Karpas-422 (cell line): ENCODE measurements around the gene UVSSA. TPM values are rescaled to one million over a fixed set of nuclear protein-coding genes. Genes with fewer than 3 reads are reported as not detected.
A peak's percentile ranks its signal among the peaks of the same experiment; 100 is the strongest.

Experiments
- DNase-seq: peaks from one replicate; pipeline ENCODE4 v3.0.0-alpha.2; 2015
- H2AFZ ChIP-seq: fragments of 200-600 bp; sonication (generic); 2 replicates; pipeline ENCODE4 v1.6.1; 2014; ENCODE audit warnings: antibody characterized with exemption, low read length, mixed read lengths
- H3K27ac ChIP-seq: fragments of 200-600 bp; sonication (generic); 2 replicates; pipeline ENCODE4 v1.5.1; 2014; ENCODE audit warnings: mild to moderate bottlenecking, low read length, moderate library complexity
- H3K27me3 ChIP-seq: fragments of 200-600 bp; sonication (generic); 2 replicates; pipeline ENCODE4 v1.6.1; 2014; ENCODE audit warnings: low read length, mixed read lengths
- H3K36me3 ChIP-seq: fragments of 200-600 bp; sonication (generic); 2 replicates; pipeline ENCODE4 v1.6.1; 2014; ENCODE audit warnings: low read length, mixed read lengths; ENCODE audit not compliant: insufficient read depth
- H3K4me1 ChIP-seq: fragments of 200-600 bp; sonication (generic); 2 replicates; pipeline ENCODE4 v1.6.1; 2014; ENCODE audit warnings: mild to moderate bottlenecking, low read length, mixed read lengths
- H3K4me2 ChIP-seq: fragments of 200-600 bp; sonication (generic); 2 replicates; pipeline ENCODE4 v1.6.1; 2014; ENCODE audit warnings: low read length, low read depth, mild to moderate bottlenecking; ENCODE audit not compliant: poor library complexity, severe bottlenecking
- H3K4me3 ChIP-seq: fragments of 200-600 bp; sonication (generic); 2 replicates; pipeline ENCODE4 v1.5.1; 2014; ENCODE audit warnings: mild to moderate bottlenecking, antibody characterized with exemption, low read length, mixed read lengths
- H3K79me2 ChIP-seq: fragments of 200-600 bp; sonication (generic); 2 replicates; pipeline ENCODE4 v1.6.1; 2014; ENCODE audit warnings: mild to moderate bottlenecking, low read length, mixed read lengths
- H3K9ac ChIP-seq: fragments of 200-600 bp; sonication (generic); 2 replicates; pipeline ENCODE4 v1.6.0; 2014; ENCODE audit warnings: low read length
- H3K9me2 ChIP-seq: fragments of 200-600 bp; sonication (generic), shearing (Covaris generic); replicated peaks from 2 replicates; pipeline ENCODE4 v1.6.0; 2014; ENCODE audit warnings: mild to moderate bottlenecking, low read length, moderate library complexity; ENCODE audit not compliant: insufficient read depth
- H3K9me3 ChIP-seq: fragments of 300-700, 200-600 bp; sonication (generic); 2 replicates; pipeline ENCODE4 v1.6.1; 2014; ENCODE audit warnings: low read length, mixed read lengths
- H4K20me1 ChIP-seq: fragments of 200-600 bp; sonication (generic); 2 replicates; pipeline ENCODE4 v1.6.1; 2014; ENCODE audit warnings: mild to moderate bottlenecking, antibody characterized with exemption, low read length, low read depth; ENCODE audit not compliant: insufficient read depth
- total RNA-seq: library from RNA; depleted of rRNA; stranded (reverse); fragments of >200 nt; shearing (Covaris generic); gene quantifications from 2 replicates; pipeline ENCODE4 v1.2.3, GENCODE V29; 2014; ENCODE audit warnings: low replicate concordance; rRNA removed

The UVSSA gene, protein sequence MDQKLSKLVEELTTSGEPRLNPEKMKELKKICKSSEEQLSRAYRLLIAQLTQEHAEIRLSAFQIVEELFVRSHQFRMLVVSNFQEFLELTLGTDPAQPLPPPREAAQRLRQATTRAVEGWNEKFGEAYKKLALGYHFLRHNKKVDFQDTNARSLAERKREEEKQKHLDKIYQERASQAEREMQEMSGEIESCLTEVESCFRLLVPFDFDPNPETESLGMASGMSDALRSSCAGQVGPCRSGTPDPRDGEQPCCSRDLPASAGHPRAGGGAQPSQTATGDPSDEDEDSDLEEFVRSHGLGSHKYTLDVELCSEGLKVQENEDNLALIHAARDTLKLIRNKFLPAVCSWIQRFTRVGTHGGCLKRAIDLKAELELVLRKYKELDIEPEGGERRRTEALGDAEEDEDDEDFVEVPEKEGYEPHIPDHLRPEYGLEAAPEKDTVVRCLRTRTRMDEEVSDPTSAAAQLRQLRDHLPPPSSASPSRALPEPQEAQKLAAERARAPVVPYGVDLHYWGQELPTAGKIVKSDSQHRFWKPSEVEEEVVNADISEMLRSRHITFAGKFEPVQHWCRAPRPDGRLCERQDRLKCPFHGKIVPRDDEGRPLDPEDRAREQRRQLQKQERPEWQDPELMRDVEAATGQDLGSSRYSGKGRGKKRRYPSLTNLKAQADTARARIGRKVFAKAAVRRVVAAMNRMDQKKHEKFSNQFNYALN
- 12.4 and 16.2 TPM in 2 replicates for total RNA-seq

GRCh38 chr4:1346781-1347409, at the start of gene UVSSA:
Gene UVSSA, plus strand, starts transcription at chr4:1347208. Its CDS starts 884 bp downstream, at chr4:1348092.
- Histone ChIP-seq H3K4me1 (peaks cover 31% of the 10 kb centered on the region), H3K79me2 (peaks cover 42% of the 10 kb centered on the region), H3K9me3 (no peaks in the 10 kb centered on the region), H3K9ac (peak within 1 kb of the TSS; percentile 95), H3K4me3 (peak within 1 kb of the TSS; percentile 97), H3K36me3 (no peaks in the 10 kb centered on the region), H2AFZ (peak within 1 kb of the TSS; percentile 81), H3K27ac (peak within 1 kb of the TSS; percentile 67), H3K27me3 (no peaks in the 10 kb centered on the region), H3K9me2 (no peaks in the 10 kb centered on the region), H3K4me2 (peak within 1 kb of the TSS; percentile 98), H4K20me1 (no peaks in the 10 kb centered on the region)
- peak; percentile 100 for DNase-seq

GRCh38 chr4:1297456-1298325, 49.3 kb upstream of the UVSSA start:
- Histone ChIP-seq H3K9ac (no peak overlapping the region), H2AFZ (no peak overlapping the region), H3K36me3 (peaks cover 12% of the 10 kb centered on the region), H4K20me1 (peaks cover 29% of the 10 kb centered on the region), H3K4me1 (peaks cover 14% of the 10 kb centered on the region), H3K9me2 (no peaks in the 10 kb centered on the region), H3K27ac (no peak overlapping the region), H3K27me3 (no peaks in the 10 kb centered on the region), H3K9me3 (no peaks in the 10 kb centered on the region), H3K79me2 (peaks cover 90% of the 10 kb centered on the region), H3K4me3 (no peak overlapping the region), H3K4me2 (no peak overlapping the region)
- DNase-seq, result no peak

- peaks cover 24% of the 10 kb centered on the region for H4K20me1 ChIP-seq
- H3K36me3 ChIP-seq, result peaks cover 12% of the 10 kb centered on the region
- H3K27ac ChIP-seq, result no peak overlapping the region
- H3K9me3 ChIP-seq, result no peaks in the 10 kb centered on the region
- H3K9ac ChIP-seq, result no peak overlapping the region
- H2AFZ ChIP-seq, result no peak overlapping the region
- DNase-seq, result no peak
- no peaks in the 10 kb centered on the region for H3K27me3 ChIP-seq
- peaks cover 7% of the 10 kb centered on the region for H3K4me1 ChIP-seq
- H3K79me2 ChIP-seq, result peaks cover 88% of the 10 kb centered on the region
- no peak overlapping the region for H3K4me3 ChIP-seq
- no peaks in the 10 kb centered on the region for H3K9me2 ChIP-seq
- H3K4me2 ChIP-seq, result no peak overlapping the region
Observed at GRCh38 chr4:1298461-1298860, 48.5 kb upstream of the UVSSA start.

- no peaks in the 10 kb centered on the region for H3K9me2 ChIP-seq
- H3K4me3 ChIP-seq, result no peak overlapping the region
- H2AFZ ChIP-seq, result no peak overlapping the region
- H4K20me1 ChIP-seq, result peaks cover 16% of the 10 kb centered on the region; the same call in 1 of the 2 replicates
- H3K79me2 ChIP-seq, result peaks cover 86% of the 10 kb centered on the region
- H3K27ac ChIP-seq, result no peak overlapping the region
- H3K36me3 ChIP-seq, result peaks cover 12% of the 10 kb centered on the region
- DNase-seq, result no peak
- H3K4me1 ChIP-seq, result no peaks in the 10 kb centered on the region
- no peaks in the 10 kb centered on the region for H3K9me3 ChIP-seq
- no peaks in the 10 kb centered on the region for H3K27me3 ChIP-seq
- H3K9ac ChIP-seq, result no peak overlapping the region
- H3K4me2 ChIP-seq, result no peak overlapping the region
Observed at GRCh38 chr4:1299301-1299860, 47.6 kb upstream of the UVSSA start.

GRCh38 chr4:1300466-1301455, 46.2 kb upstream of the UVSSA start:
- Histone ChIP-seq H3K27ac (no peak overlapping the region), H3K4me3 (no peak overlapping the region), H3K4me2 (no peak overlapping the region), H3K4me1 (peaks cover 9% of the 10 kb centered on the region), H2AFZ (no peak overlapping the region), H4K20me1 (0 out of 2 replicates have a peak, but pooled peaks cover 17% of the 10 kb centered on the region), H3K36me3 (peaks cover 12% of the 10 kb centered on the region), H3K9me2 (no peaks in the 10 kb centered on the region), H3K9me3 (no peaks in the 10 kb centered on the region), H3K27me3 (no peaks in the 10 kb centered on the region), H3K79me2 (peaks cover 88% of the 10 kb centered on the region), H3K9ac (no peak overlapping the region)
- no peak for DNase-seq

- Histone ChIP-seq H3K9ac (no peak overlapping the region), H4K20me1 (0 out of 2 replicates have a peak, but pooled peaks cover 14% of the 10 kb centered on the region)
Observed at GRCh38 chr4:1302159-1302558, 44.8 kb upstream of the UVSSA start.

More at GRCh38 chr4:1302159-1302558, 44.8 kb upstream of the UVSSA start:
- no peak overlapping the region for H2AFZ ChIP-seq
- H3K36me3 ChIP-seq, result peaks cover 12% of the 10 kb centered on the region
- no peak overlapping the region for H3K4me3 ChIP-seq
- no peaks in the 10 kb centered on the region for H3K9me2 ChIP-seq
- peaks cover 14% of the 10 kb centered on the region for H3K4me1 ChIP-seq
- H3K9me3 ChIP-seq, result no peaks in the 10 kb centered on the region
- H3K27ac ChIP-seq, result no peak overlapping the region
- H3K27me3 ChIP-seq, result no peaks in the 10 kb centered on the region
- no peak for DNase-seq
- H3K4me2 ChIP-seq, result no peak overlapping the region
- H3K79me2 ChIP-seq, result peaks cover 92% of the 10 kb centered on the region
